Measurements from ENCODE around the gene AJUBA.
"Not testable (repeated sequence)": the region's sequence is repeated elsewhere in the genome, so short reads cannot be mapped to it uniquely, and the experiment has no call there.

The AJUBA gene
- total RNA-seq, result 4.0 to 7.0 reads per million in 2 experiments

GRCh38 chr14:22982477-22983245 lies at the start of gene AJUBA:
TSS of gene AJUBA (minus strand) at chr14:22982551. CDS start at chr14:22982266, 285 bp downstream.
- peak; percentile 56 for DNase-seq (ENCODE audit: low read depth)

GRCh38 chr14:23030936-23031335 lies 48.6 kb upstream of the AJUBA start:
- no peak for DNase-seq (ENCODE audit: low read depth)

- DNase-seq (ENCODE audit: low read depth), result no peak
Observed at GRCh38 chr14:23028799-23029198, 46.4 kb upstream of the AJUBA start.

GRCh38 chr14:23025151-23025814 lies 42.9 kb upstream of the AJUBA start:
- no peak for DNase-seq (ENCODE audit: low read depth)

GRCh38 chr14:23024612-23025075 lies 42.3 kb upstream of the AJUBA start:
- no peak for DNase-seq (ENCODE audit: low read depth)

GRCh38 chr14:23023795-23024152 lies 41.4 kb upstream of the AJUBA start:
- no peak for DNase-seq (ENCODE audit: low read depth)

GRCh38 chr14:23023022-23023794 lies 40.9 kb upstream of the AJUBA start:
- DNase-seq (ENCODE audit: low read depth), result no peak

GRCh38 chr14:23021889-23022442 lies 39.6 kb upstream of the AJUBA start:
- DNase-seq (ENCODE audit: low read depth), result no peak

GRCh38 chr14:23021434-23021833 lies 39.1 kb upstream of the AJUBA start:
- no peak for DNase-seq (ENCODE audit: low read depth)

GRCh38 chr14:23020143-23021128 lies 38.1 kb upstream of the AJUBA start:
- no peak for DNase-seq (ENCODE audit: low read depth)

- DNase-seq (ENCODE audit: low read depth), result no peak
Observed at GRCh38 chr14:23018107-23018506, 35.8 kb upstream of the AJUBA start.

- DNase-seq (ENCODE audit: low read depth), result no peak
Observed at GRCh38 chr14:23017091-23017490, 34.7 kb upstream of the AJUBA start.

- DNase-seq (ENCODE audit: low read depth), result no peak
Observed at GRCh38 chr14:23015618-23016017, 33.3 kb upstream of the AJUBA start.

- not testable (repeated sequence) for DNase-seq (ENCODE audit: low read depth)
Observed at GRCh38 chr14:23013749-23014054, 31.4 kb upstream of the AJUBA start.

- DNase-seq (ENCODE audit: low read depth), result no peak
Observed at GRCh38 chr14:23013054-23013748, 30.9 kb upstream of the AJUBA start.

GRCh38 chr14:23009939-23010726 lies 27.8 kb upstream of the AJUBA start, which contains the start of gene C14orf93:
TSS of gene C14orf93 (minus strand) at chr14:23010143. CDS start at chr14:22999023, 11,120 bp downstream.
- peak; percentile 71 for DNase-seq (ENCODE audit: low read depth)

- no peak for DNase-seq (ENCODE audit: low read depth)
Observed at GRCh38 chr14:23009483-23009938, 27.2 kb upstream of the AJUBA start.

- DNase-seq (ENCODE audit: low read depth), result no peak
Observed at GRCh38 chr14:23008831-23009230, 26.5 kb upstream of the AJUBA start.

Measured in T follicular helper cell (primary cell).